Colonic mucosa (tissue), 4 donors: ENCODE data around the gene ELMO1. TPM values are rescaled to one million over a fixed set of nuclear protein-coding genes. Genes with fewer than 3 reads are reported as not detected.

Experiments
- DNase-seq: peaks from one replicate; pipeline ENCODE4 v3.0.0-alpha.2; 2020
- H3K27ac ChIP-seq: fragments of 200-600 bp; one replicate; pipeline ENCODE4 v1.8.0; 2021
- H3K27me3 ChIP-seq: fragments of 200-600 bp; one replicate; pipeline ENCODE4 v1.8.0; 2021
- H3K36me3 ChIP-seq: fragments of 200-600 bp; one replicate; pipeline ENCODE4 v1.8.0; 2021
- H3K4me1 ChIP-seq: fragments of 200-600 bp; one replicate; pipeline ENCODE4 v1.8.0; 2021; ENCODE audit warnings: mild to moderate bottlenecking
- H3K4me3 ChIP-seq: fragments of 200-600 bp; one replicate; pipeline ENCODE4 v1.8.0; 2021
- H3K9ac ChIP-seq, 2 donors: one replicate each; pipeline ENCODE4 v1.7.0; 2013; ENCODE audit warnings: control low read depth in 2 of 2, low read depth in 2 of 2, low read length in 2 of 2
- H3K9me3 ChIP-seq: fragments of 200-600 bp; one replicate; pipeline ENCODE4 v1.8.0; 2021
- CTCF ChIP-seq: fragments of 200-600 bp; IDR thresholded peaks from one replicate; pipeline ENCODE4 v1.8.0; 2022; ENCODE audit warnings: antibody characterized with exemption, mild to moderate bottlenecking
- intact Hi-C: fragments of 100-400 bp; cut with DNase I; formaldehyde crosslinking; loops from one replicate; pipeline ENCODE4 v1.14.1; 2022
- total RNA-seq, 2 donors: library from RNA; stranded (reverse); fragmentation: NEBNext Ultra II Directional in 1 of 2; extraction: Animal tissue kit (Norgen Biotek cat#: 25700) in 1 of 2; gene quantifications; one replicate each; pipeline ENCODE4 v1.2.1, GENCODE V29; 2021
- donor health status: healthy.
- donor health status: DM: no; HTN: no; CAD: no.
- donor health status: DM: no; HTN: no; CAD: no.

Gene ELMO1
- total RNA-seq, 2 donors from 2014 or later, result 4.2 to 4.7 TPM

GRCh38 chr7:37000511-37000910, 448.2 kb downstream of the ELMO1 start:
- Histone ChIP-seq H3K36me3 (no peaks in the 10 kb centered on the region), H3K4me3 (no peak overlapping the region), H3K27ac (no peak overlapping the region), H3K9me3 (no peaks in the 10 kb centered on the region), H3K4me1 (no peaks in the 10 kb centered on the region), H3K9ac (no peak overlapping the region), H3K27me3 (no peaks in the 10 kb centered on the region)
- no peak for TF ChIP-seq CTCF
- intact Hi-C loops, result no loop called here
- no peak for DNase-seq

GRCh38 chr7:36999626-37000485, 448.8 kb downstream of the ELMO1 start:
- H3K9ac ChIP-seq, result no peak overlapping the region
- no peaks in the 10 kb centered on the region for H3K36me3 ChIP-seq
- H3K9me3 ChIP-seq, result no peaks in the 10 kb centered on the region
- H3K4me3 ChIP-seq, result no peak overlapping the region
- H3K4me1 ChIP-seq, result no peaks in the 10 kb centered on the region
- no peak for DNase-seq
- no peak for TF ChIP-seq CTCF
- intact Hi-C loops, result no loop called here
- H3K27ac ChIP-seq, result no peak overlapping the region
- H3K27me3 ChIP-seq, result no peaks in the 10 kb centered on the region

GRCh38 chr7:36995776-36996175, 452.9 kb downstream of the ELMO1 start:
- H3K4me3 ChIP-seq, result no peak overlapping the region
- no peak for DNase-seq
- H3K36me3 ChIP-seq, result no peaks in the 10 kb centered on the region
- H3K27ac ChIP-seq, result no peak overlapping the region
- H3K9ac ChIP-seq, result no peak overlapping the region
- no peaks in the 10 kb centered on the region for H3K4me1 ChIP-seq
- intact Hi-C loops, result no loop called here
- H3K27me3 ChIP-seq, result no peaks in the 10 kb centered on the region
- no peaks in the 10 kb centered on the region for H3K9me3 ChIP-seq
- TF ChIP-seq CTCF, result no peak

- Histone ChIP-seq H3K4me3 (no peak overlapping the region), H3K4me1 (no peaks in the 10 kb centered on the region), H3K27ac (no peak overlapping the region), H3K9me3 (no peaks in the 10 kb centered on the region), H3K9ac (no peak overlapping the region), H3K36me3 (no peaks in the 10 kb centered on the region), H3K27me3 (no peaks in the 10 kb centered on the region)
- DNase-seq, result no peak
- TF ChIP-seq CTCF, result no peak
- intact Hi-C loops, result no loop called here
These were observed 454.1 kb downstream of the ELMO1 start for GRCh38 chr7:36994456-36995112.

GRCh38 chr7:36986948-36987724, 461.5 kb downstream of the ELMO1 start:
- H3K27me3 ChIP-seq, result no peaks in the 10 kb centered on the region
- peak; percentile 56 for TF ChIP-seq CTCF
- H3K36me3 ChIP-seq, result no peaks in the 10 kb centered on the region
- intact Hi-C loops, result loop anchor here (5.0 to 10.0 kb wide), 2 partner anchors 195 to 502 kb away; no protein-coding TSS in a partner anchor
- H3K9me3 ChIP-seq, result no peaks in the 10 kb centered on the region
- H3K4me1 ChIP-seq, result no peaks in the 10 kb centered on the region
- peak; percentile 67 for DNase-seq
- H3K4me3 ChIP-seq, result no peak overlapping the region
- H3K27ac ChIP-seq, result no peak overlapping the region
- H3K9ac ChIP-seq, result no peak overlapping the region
